Fibroblast of lung (primary cell): ENCODE measurements around the gene IKBIP. TPM values are rescaled to one million over a fixed set of nuclear protein-coding genes. Genes with fewer than 3 reads are reported as not detected.

ENCODE experiments used
- DNase-seq, 2 donors: peaks; one replicate each; pipeline versions ENCODE4 v3.0.0 to v3.0.0-alpha.2; 2010; ENCODE audit warnings: low read depth in 2 of 2
- H2AFZ ChIP-seq: 2 replicates; pipeline ENCODE4 v1.5.1; 2012; ENCODE audit warnings: low read length, control low read depth, inconsistent platforms
- H3K27ac ChIP-seq: 2 replicates; pipeline ENCODE4 v1.5.1; 2011; ENCODE audit warnings: low read length, control low read depth; ENCODE audit not compliant: insufficient read depth
- H3K27me3 ChIP-seq: 2 replicates; pipeline ENCODE4 v1.5.1; 2011; ENCODE audit warnings: mild to moderate bottlenecking, low read length; ENCODE audit not compliant: control insufficient read depth, insufficient read depth
- H3K36me3 ChIP-seq: 2 replicates; pipeline ENCODE4 v1.5.1; 2011; ENCODE audit warnings: low read length; ENCODE audit not compliant: control insufficient read depth, insufficient read depth
- H3K4me1 ChIP-seq: 2 replicates; pipeline ENCODE4 v1.5.1; 2011; ENCODE audit warnings: low read length; ENCODE audit not compliant: control insufficient read depth, insufficient read depth; ENCODE audit errors: extremely low read depth
- H3K4me2 ChIP-seq: 2 replicates; pipeline ENCODE4 v1.5.1; 2011; ENCODE audit warnings: low read length, control low read depth; ENCODE audit not compliant: insufficient read depth; ENCODE audit errors: extremely low read depth
- H3K4me3 ChIP-seq, 4 experiments: fragments of 200-600 bp in 1 of 4; sonication (generic) in 1 of 4; replicated peaks in 1 of 4; 2 replicates each; pipeline ENCODE4 v1.5.1; 2011 to 2016; ENCODE audit warnings: low read length in 4 of 4, low read depth in 3 of 4, mild to moderate bottlenecking in 3 of 4, control low read depth in 2 of 4, inconsistent platforms in 1 of 4, mixed read lengths in 1 of 4; ENCODE audit not compliant: insufficient read depth in 1 of 4; ENCODE audit errors: control extremely low read depth in 1 of 4
- H3K79me2 ChIP-seq: 2 replicates; pipeline ENCODE4 v1.5.1; 2012; ENCODE audit warnings: mild to moderate bottlenecking, low read length, inconsistent platforms; ENCODE audit not compliant: control insufficient read depth, insufficient read depth
- H3K9ac ChIP-seq: 2 replicates; pipeline ENCODE4 v1.5.1; 2011; ENCODE audit warnings: mild to moderate bottlenecking, low read length, control low read depth; ENCODE audit not compliant: insufficient read depth
- H3K9me3 ChIP-seq: 2 replicates; pipeline ENCODE4 v1.5.1; 2012; ENCODE audit warnings: low read depth, low read length; ENCODE audit not compliant: control insufficient read depth, insufficient read depth
- H4K20me1 ChIP-seq: 2 replicates; pipeline ENCODE4 v1.5.1; 2011; ENCODE audit warnings: low read length; ENCODE audit not compliant: control insufficient read depth, insufficient read depth; ENCODE audit errors: extremely low read depth
- EZH2 ChIP-seq: IDR thresholded peaks from 2 replicates; pipeline ENCODE4 v1.5.1; 2012; ENCODE audit warnings: low read length, control low read depth, mild to moderate bottlenecking; ENCODE audit errors: missing control alignments
- polyA plus RNA-seq, 2 donors: library from polyadenylated mRNA; depleted of rRNA in 1 of 2; stranded (reverse) in 1 of 2; unstranded in 1 of 2; fragments of >200 nt; gene quantifications; 2 replicates each; pipeline ENCODE4 v1.2.1, GENCODE V29; 2011 to 2012; ENCODE audit warnings: missing spikeins in 1 of 2
- total RNA-seq: library from RNA; depleted of rRNA; stranded (reverse); fragments of >200 nt; gene quantifications from 2 replicates; pipeline ENCODE4 v1.2.1, GENCODE V29; 2014
- TF ChIP-seq, protein P1 (sequence below), 2 donors: IDR thresholded peaks in 1 of 2; conservative IDR thresholded peaks in 1 of 2; 1 replicate in 1 of 2; 2 replicates in 1 of 2; pipeline ENCODE4 v1.5.1; 2011 to 2012; ENCODE audit warnings: low read length in 2 of 2, control low read depth in 1 of 2, inconsistent platforms in 1 of 2, low read depth in 1 of 2, mild to moderate bottlenecking in 1 of 2

IKBIP gene
- total and polyA plus RNA-seq, 2 donors (not counting 1 experiment from before 2014, with no cell fraction given) = 43.9 to 58.5 TPM

DNA sequence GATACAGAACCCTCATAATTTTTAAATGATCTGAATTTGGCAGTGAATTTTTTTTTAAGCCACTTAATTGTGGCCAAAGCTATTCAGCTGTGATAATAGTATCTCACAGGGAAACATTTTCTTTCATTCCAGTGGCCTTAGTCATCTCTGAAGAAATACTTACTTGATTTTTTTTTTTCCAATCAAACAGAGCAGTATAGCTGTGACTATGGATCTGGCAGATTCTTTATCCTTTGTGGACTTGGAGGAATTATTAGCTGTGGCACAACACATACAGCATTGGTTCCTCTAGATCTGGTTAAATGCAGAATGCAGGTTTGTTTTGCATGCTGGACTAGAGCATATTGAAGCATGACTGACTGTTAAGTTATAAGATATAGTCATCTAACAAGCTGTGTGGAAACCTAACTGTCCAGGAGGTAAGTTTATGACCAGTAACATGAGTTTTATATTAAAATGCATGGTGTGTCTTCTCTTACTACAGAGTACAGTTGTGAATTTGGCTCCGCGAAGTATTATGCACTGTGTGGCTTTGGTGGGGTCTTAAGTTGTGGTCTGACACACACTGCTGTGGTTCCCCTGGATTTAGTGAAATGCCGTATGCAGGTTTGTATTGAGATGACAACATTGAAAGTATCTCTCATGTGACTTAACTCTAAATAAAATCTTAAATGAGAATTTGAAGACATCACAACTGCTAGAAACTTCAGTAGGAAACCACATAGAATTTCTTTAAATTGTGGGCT is 49.2 kb downstream of the IKBIP start:
- TF ChIP-seq, protein P1, sequence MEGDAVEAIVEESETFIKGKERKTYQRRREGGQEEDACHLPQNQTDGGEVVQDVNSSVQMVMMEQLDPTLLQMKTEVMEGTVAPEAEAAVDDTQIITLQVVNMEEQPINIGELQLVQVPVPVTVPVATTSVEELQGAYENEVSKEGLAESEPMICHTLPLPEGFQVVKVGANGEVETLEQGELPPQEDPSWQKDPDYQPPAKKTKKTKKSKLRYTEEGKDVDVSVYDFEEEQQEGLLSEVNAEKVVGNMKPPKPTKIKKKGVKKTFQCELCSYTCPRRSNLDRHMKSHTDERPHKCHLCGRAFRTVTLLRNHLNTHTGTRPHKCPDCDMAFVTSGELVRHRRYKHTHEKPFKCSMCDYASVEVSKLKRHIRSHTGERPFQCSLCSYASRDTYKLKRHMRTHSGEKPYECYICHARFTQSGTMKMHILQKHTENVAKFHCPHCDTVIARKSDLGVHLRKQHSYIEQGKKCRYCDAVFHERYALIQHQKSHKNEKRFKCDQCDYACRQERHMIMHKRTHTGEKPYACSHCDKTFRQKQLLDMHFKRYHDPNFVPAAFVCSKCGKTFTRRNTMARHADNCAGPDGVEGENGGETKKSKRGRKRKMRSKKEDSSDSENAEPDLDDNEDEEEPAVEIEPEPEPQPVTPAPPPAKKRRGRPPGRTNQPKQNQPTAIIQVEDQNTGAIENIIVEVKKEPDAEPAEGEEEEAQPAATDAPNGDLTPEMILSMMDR (conservative IDR thresholded peaks at IDR 0.05 in 1 of 2, IDR thresholded peaks at IDR 0.05 in 1 of 2; ENCODE audit: low read depth in 1 of 2, low read length in 2 of 2) = no peak
- no peak for TF ChIP-seq EZH2
- H3K9me3 ChIP-seq = no peaks in the 10 kb centered on the region
- H3K36me3 ChIP-seq = peaks cover 5% of the 10 kb centered on the region
- peaks cover 2% of the 10 kb centered on the region for H3K4me1 ChIP-seq
- H3K4me2 ChIP-seq = peak overlapping the region; percentile 79
- no peak overlapping the region for H3K9ac ChIP-seq
- peak overlapping the region; percentile 49 for H3K27ac ChIP-seq
- peak; percentile 77 to 81 for DNase-seq
- no peaks in the 10 kb centered on the region for H3K27me3 ChIP-seq
- no peak overlapping the region for H2AFZ ChIP-seq
- peak overlapping the region; percentile 91 to 100 (median 98) for H3K4me3 ChIP-seq
- peaks cover 58% of the 10 kb centered on the region for H3K79me2 ChIP-seq
- H4K20me1 ChIP-seq = peaks cover 10% of the 10 kb centered on the region

DNA sequence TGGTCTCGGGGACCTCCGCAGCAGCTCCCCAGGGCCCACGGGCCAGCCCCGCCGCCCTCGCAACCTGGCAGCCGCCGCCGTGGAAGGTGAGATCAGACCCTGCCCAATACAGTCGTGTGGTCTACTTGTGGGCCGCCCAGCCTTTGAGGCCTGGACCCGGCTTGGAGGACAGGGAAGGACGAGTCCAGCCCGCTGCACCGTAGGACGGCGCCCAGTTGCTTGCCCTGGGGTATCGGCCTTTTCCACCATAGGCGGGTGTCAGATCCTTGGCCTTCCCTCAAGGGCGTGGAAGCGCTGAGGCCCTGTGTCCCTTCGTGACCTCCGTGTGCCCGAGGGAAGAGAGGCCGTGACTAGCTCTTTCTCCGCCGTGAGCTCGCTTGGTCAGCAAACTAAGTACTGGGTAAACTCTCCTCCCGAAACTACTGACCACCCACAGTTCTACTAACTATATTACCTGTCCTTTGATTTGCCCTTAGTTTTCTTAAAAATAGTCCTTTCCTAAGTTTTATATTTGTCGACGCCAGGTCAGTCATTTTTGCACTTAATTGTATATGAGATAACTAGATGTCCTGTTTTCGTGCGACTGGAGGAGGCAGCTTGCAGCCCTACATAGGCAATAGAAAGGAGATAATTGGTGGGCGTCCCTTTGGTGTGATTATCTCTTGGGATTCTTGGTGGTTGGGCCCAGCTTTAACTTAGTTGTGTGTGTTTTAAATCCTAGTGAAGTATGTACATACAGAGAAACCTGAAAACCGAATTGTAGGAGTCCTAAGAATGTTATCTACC is 50.3 kb downstream of the IKBIP start:
- Histone ChIP-seq H3K9me3 (no peaks in the 10 kb centered on the region), H3K79me2 (peaks cover 51% of the 10 kb centered on the region), H3K4me1 (peaks cover 2% of the 10 kb centered on the region), H3K4me3 (peak overlapping the region; percentile 91 to 100 (median 98)), H3K4me2 (peak overlapping the region; percentile 79), H3K9ac (peak overlapping the region; percentile 98), H4K20me1 (peaks cover 10% of the 10 kb centered on the region), H3K27ac (peak overlapping the region; percentile 98), H2AFZ (no peak overlapping the region), H3K36me3 (no peaks in the 10 kb centered on the region), H3K27me3 (no peaks in the 10 kb centered on the region)
- TF ChIP-seq, protein P1 (conservative IDR thresholded peaks at IDR 0.05 in 1 of 2, IDR thresholded peaks at IDR 0.05 in 1 of 2; ENCODE audit: low read depth in 1 of 2, low read length in 2 of 2) = no peak
- no peak for TF ChIP-seq EZH2
- DNase-seq = peak; percentile 20 to 38

DNA sequence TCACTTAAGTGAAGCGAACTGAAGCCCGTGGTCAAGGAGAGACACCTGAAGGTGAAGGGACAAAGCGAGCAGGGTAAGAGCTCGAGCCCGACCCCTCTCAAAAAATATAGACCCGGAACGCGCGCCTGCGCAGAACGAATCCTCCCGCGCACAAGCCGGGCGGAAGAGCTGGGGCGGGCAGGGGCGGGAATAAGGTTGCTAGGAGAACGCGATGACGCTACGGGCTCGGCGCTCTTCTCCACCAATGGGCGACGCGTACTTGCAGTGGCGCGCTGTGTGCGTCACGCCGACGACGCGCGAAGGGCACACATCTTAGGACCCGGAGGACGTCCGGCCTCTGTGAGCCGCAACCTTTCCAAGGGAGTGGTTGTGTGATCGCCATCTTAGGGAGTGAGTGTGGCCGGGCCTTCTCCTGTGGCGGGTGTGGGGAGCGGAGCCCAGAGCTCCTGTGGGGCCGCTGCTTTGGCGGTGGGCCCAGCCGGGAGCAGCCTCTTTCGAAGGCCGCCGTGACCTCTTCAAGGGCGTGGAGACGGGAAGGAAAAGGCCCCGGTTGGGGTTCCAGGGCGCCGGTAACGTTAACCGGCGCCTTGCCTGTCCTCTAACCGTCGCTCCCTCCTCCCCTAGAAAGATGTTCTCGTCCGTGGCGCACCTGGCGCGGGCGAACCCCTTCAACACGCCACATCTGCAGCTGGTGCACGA is 51.1 kb downstream of the IKBIP start, which contains the start of gene SLC25A3:
Gene SLC25A3 (plus strand): TSS at position 336 of the 699 bp plus-strand sequence. CDS start 293 bp downstream, at position 629.
- H2AFZ ChIP-seq = peak within 1 kb of the TSS; percentile 88
- peak within 1 kb of the TSS; percentile 98 for H3K27ac ChIP-seq
- peak within 1 kb of the TSS; percentile 79 for H3K4me2 ChIP-seq
- peak within 1 kb of the TSS; percentile 91 to 100 (median 98) for H3K4me3 ChIP-seq
- H3K9ac ChIP-seq = peak within 1 kb of the TSS; percentile 98
- no peaks in the 10 kb centered on the region for H3K27me3 ChIP-seq
- no peaks in the 10 kb centered on the region for H3K9me3 ChIP-seq
- peaks cover 10% of the 10 kb centered on the region for H4K20me1 ChIP-seq
- peaks cover 50% of the 10 kb centered on the region for H3K79me2 ChIP-seq
- no peak for TF ChIP-seq EZH2
- TF ChIP-seq, protein P1 (conservative IDR thresholded peaks at IDR 0.05 in 1 of 2, IDR thresholded peaks at IDR 0.05 in 1 of 2; ENCODE audit: low read depth in 1 of 2, low read length in 2 of 2) = no peak
- H3K4me1 ChIP-seq = peaks cover 2% of the 10 kb centered on the region
- no peaks in the 10 kb centered on the region for H3K36me3 ChIP-seq
- peak; percentile 97 to 99 for DNase-seq
